Parathyroid adenoma (tissue), 2 donors: ENCODE results near the gene FNDC3B.
A peak's percentile ranks its signal among the peaks of the same experiment; 100 is the strongest.

Experiments
- H2AFZ ChIP-seq: fragments of 300-600 bp; sonication (generic); one replicate; pipeline ENCODE4 v1.7.0; 2017; ENCODE audit warnings: antibody characterized with exemption, mild to moderate bottlenecking
- H3K27ac ChIP-seq: fragments of 300-600 bp; sonication (generic); one replicate; pipeline ENCODE4 v1.7.0; 2017
- H3K27me3 ChIP-seq: fragments of 300-600 bp; sonication (generic); one replicate; pipeline ENCODE4 v1.7.0; 2017; ENCODE audit warnings: low read length; ENCODE audit not compliant: control insufficient read depth, insufficient read depth
- H3K36me3 ChIP-seq: fragments of 300-600 bp; sonication (generic); one replicate; pipeline ENCODE4 v1.7.0; 2017; ENCODE audit warnings: low read length; ENCODE audit not compliant: control insufficient read depth, insufficient read depth
- H3K4me1 ChIP-seq: fragments of 300-600 bp; sonication (generic); one replicate; pipeline ENCODE4 v1.7.0; 2017; ENCODE audit warnings: control low read depth
- H3K4me2 ChIP-seq: fragments of 300-600 bp; sonication (generic); one replicate; pipeline ENCODE4 v1.7.0; 2017; ENCODE audit warnings: low read length
- H3K4me3 ChIP-seq: fragments of 300-600 bp; sonication (generic); one replicate; pipeline ENCODE4 v1.7.0; 2017; ENCODE audit warnings: low read depth, low read length
- H3K79me2 ChIP-seq: fragments of 300-600 bp; sonication (generic); one replicate; pipeline ENCODE4 v1.7.0; 2017; ENCODE audit warnings: control low read depth
- H3K9ac ChIP-seq: fragments of 300-600 bp; sonication (generic); one replicate; pipeline ENCODE4 v1.7.0; 2017; ENCODE audit warnings: mild to moderate bottlenecking
- H3K9me3 ChIP-seq: fragments of 300-600 bp; sonication (generic); one replicate; pipeline ENCODE4 v1.7.0; 2017; ENCODE audit warnings: low read length; ENCODE audit not compliant: control insufficient read depth
- TF ChIP-seq, protein P1 (sequence below): fragments of 300-600 bp; sonication (generic); IDR thresholded peaks from one replicate; pipeline ENCODE4 v1.7.0; 2017; ENCODE audit warnings: antibody characterized with exemption, mild to moderate bottlenecking
- donor health status: primary hyperparathyroidism.

Gene FNDC3B

DNA sequence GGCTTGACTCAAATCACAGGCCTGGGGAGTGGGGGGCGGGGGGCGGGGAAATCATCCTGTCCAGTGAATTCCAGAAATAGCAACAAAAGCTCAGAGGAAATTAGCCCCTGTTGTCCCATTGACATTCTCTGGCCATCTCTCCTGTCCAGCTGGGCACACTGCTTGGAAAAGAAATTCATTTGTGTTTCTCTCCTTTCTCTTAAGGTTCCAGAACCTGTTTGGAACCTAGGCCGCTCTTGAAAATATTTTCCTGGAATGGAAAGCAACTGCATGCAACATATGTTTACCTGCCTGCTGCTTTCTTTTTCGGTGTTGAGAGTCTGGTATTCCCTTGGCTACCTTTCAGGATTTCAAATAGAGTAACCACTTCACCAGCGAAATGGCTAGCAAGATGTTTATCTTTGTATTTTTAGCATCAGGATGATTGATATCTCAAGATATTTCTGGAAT lies 239.8 kb downstream of the FNDC3B start:
- Histone ChIP-seq H3K4me3 (no peak overlapping the region), H3K4me2 (peak overlapping the region; percentile 29), H3K4me1 (peaks cover 10% of the 10 kb centered on the region), H3K9me3 (no peaks in the 10 kb centered on the region), H3K27me3 (no peaks in the 10 kb centered on the region), H3K9ac (no peak overlapping the region), H2AFZ (no peak overlapping the region), H3K79me2 (no peaks in the 10 kb centered on the region), H3K36me3 (no peaks in the 10 kb centered on the region), H3K27ac (peak overlapping the region; percentile 37)
- TF ChIP-seq, protein P1, sequence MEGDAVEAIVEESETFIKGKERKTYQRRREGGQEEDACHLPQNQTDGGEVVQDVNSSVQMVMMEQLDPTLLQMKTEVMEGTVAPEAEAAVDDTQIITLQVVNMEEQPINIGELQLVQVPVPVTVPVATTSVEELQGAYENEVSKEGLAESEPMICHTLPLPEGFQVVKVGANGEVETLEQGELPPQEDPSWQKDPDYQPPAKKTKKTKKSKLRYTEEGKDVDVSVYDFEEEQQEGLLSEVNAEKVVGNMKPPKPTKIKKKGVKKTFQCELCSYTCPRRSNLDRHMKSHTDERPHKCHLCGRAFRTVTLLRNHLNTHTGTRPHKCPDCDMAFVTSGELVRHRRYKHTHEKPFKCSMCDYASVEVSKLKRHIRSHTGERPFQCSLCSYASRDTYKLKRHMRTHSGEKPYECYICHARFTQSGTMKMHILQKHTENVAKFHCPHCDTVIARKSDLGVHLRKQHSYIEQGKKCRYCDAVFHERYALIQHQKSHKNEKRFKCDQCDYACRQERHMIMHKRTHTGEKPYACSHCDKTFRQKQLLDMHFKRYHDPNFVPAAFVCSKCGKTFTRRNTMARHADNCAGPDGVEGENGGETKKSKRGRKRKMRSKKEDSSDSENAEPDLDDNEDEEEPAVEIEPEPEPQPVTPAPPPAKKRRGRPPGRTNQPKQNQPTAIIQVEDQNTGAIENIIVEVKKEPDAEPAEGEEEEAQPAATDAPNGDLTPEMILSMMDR, result no peak

DNA sequence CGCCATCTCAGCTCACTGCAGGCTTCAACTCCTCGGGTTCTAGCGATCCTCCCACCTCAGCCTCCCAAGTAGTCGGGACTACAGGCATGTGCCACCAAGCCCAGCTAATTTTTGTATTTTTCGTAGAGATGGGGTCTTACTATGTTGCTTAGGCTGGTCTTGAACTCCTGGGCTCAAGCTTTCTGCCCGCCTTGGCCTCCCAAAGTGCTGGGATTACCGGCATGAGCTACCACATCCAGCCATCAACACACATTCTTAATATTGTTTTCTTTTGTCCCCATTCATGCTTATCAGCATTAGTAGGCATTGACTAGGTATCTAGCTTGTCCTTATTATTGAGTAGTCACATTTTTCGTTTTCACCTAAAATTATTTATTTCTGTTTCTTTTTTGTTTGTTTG lies 240.6 kb downstream of the FNDC3B start:
- TF ChIP-seq, protein P1, result no peak
- H3K79me2 ChIP-seq, result no peaks in the 10 kb centered on the region
- H3K27ac ChIP-seq, result no peak overlapping the region
- no peak overlapping the region for H2AFZ ChIP-seq
- H3K9me3 ChIP-seq, result no peaks in the 10 kb centered on the region
- H3K4me3 ChIP-seq, result no peak overlapping the region
- no peak overlapping the region for H3K9ac ChIP-seq
- no peaks in the 10 kb centered on the region for H3K27me3 ChIP-seq
- H3K4me2 ChIP-seq, result peak overlapping the region; percentile 29
- H3K36me3 ChIP-seq, result no peaks in the 10 kb centered on the region
- H3K4me1 ChIP-seq, result peaks cover 10% of the 10 kb centered on the region

DNA sequence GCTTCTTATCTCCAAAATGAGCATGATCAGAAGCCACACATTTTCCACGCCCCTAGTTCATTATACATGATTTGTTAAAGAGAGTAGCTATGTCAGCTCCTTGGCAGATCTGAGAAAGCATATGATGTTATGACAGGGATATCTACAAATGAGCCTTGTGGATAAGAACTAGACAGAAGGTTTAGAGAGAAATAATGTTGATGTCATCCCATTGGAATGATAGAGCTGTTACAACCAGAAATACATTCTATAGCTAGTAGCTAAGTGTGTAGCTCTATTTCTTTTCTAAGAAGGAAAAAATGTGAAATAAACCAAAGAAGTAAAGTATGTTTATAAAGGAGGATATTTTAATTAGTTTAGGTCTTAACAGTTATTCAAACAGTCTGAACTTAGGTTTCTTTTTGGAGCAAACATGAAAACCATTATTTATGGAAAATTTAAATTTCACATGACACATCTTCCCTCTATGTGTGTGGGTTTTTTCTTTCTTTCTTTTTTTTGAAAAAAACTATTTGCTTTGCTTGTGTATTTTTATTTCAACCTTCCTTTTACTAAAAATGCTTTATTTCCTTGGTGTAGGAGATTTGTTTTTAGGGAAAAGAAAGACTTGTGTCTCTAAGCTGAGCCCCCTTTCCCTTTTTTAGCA lies 241.2 kb downstream of the FNDC3B start:
- Histone ChIP-seq H3K79me2 (peaks cover 2% of the 10 kb centered on the region), H3K36me3 (no peaks in the 10 kb centered on the region), H2AFZ (no peak overlapping the region), H3K4me3 (no peak overlapping the region), H3K9me3 (no peaks in the 10 kb centered on the region), H3K9ac (no peak overlapping the region), H3K27ac (no peak overlapping the region), H3K4me2 (no peak overlapping the region), H3K27me3 (no peaks in the 10 kb centered on the region), H3K4me1 (peaks cover 10% of the 10 kb centered on the region)
- TF ChIP-seq, protein P1, result no peak

DNA sequence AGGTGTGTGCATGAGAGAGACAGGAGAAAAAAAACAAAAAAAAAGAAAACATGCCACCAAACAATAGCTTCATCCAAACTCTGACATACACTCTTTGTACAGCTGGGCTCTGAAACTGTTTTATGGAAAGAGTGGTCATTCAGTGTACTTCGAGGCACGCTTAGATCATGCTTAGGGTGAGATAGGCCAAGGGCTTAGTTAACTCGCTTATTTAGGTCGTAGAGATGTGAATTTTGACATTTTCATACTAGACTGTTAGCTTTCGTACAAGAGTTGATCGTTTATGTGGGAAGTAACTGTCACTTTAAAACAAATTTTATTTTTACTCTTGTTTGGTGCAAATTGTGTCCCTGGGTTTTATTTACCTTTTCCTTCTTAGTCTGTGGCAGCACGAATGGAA lies 242.5 kb downstream of the FNDC3B start:
- H3K27ac ChIP-seq, result no peak overlapping the region
- TF ChIP-seq, protein P1, result no peak
- H3K79me2 ChIP-seq, result peaks cover 2% of the 10 kb centered on the region

DNA sequence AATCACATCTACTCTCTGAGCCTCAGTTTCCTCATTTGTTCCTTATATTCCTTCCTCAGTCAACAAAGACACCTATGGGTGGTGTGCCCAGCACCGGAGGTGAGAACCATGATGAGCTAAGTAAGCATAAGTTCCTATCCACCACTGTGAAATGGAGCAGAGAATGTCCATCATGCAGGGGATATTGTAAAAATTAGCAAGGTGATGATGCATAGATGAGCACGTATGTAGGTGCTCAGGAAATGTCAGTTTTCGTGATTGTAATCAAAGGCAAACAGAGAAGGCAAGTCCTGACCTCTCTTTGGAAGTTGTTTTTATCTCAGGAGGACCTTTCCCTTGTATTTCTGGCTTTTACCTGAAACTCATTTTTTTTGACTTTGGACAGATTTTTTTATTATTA lies 243.5 kb downstream of the FNDC3B start:
- Histone ChIP-seq H3K27ac (no peak overlapping the region), H3K9me3 (no peaks in the 10 kb centered on the region), H3K9ac (no peak overlapping the region), H3K4me1 (peaks cover 10% of the 10 kb centered on the region), H3K36me3 (no peaks in the 10 kb centered on the region), H3K27me3 (no peaks in the 10 kb centered on the region), H3K79me2 (peaks cover 2% of the 10 kb centered on the region), H2AFZ (no peak overlapping the region), H3K4me3 (no peak overlapping the region), H3K4me2 (no peak overlapping the region)
- TF ChIP-seq, protein P1, result no peak

More for the DNA sequence above, 242.5 kb downstream of the FNDC3B start:
- no peak overlapping the region for H3K4me2 ChIP-seq
- no peak overlapping the region for H3K9ac ChIP-seq
- peaks cover 10% of the 10 kb centered on the region for H3K4me1 ChIP-seq
- no peaks in the 10 kb centered on the region for H3K27me3 ChIP-seq
- no peaks in the 10 kb centered on the region for H3K9me3 ChIP-seq
- H2AFZ ChIP-seq, result no peak overlapping the region
- H3K36me3 ChIP-seq, result no peaks in the 10 kb centered on the region
- no peak overlapping the region for H3K4me3 ChIP-seq
